H7 (cell line): ENCODE results near the gene PCSK2. TPM values are rescaled to one million over a fixed set of nuclear protein-coding genes. Genes with fewer than 3 reads are reported as not detected.

Source experiments
- DNase-seq: peaks from one replicate; pipeline ENCODE4 v3.0.0; 2012
- H3K27me3 ChIP-seq: 2 replicates; pipeline ENCODE4 v1.6.0; 2011; ENCODE audit warnings: mild to moderate bottlenecking, low read length; ENCODE audit not compliant: control insufficient read depth, insufficient read depth
- H3K36me3 ChIP-seq: replicated peaks from 2 replicates; pipeline ENCODE4 v1.5.1; 2011; ENCODE audit warnings: low read length; ENCODE audit not compliant: control insufficient read depth, insufficient read depth
- H3K4me3 ChIP-seq: 2 replicates; pipeline ENCODE4 v1.5.1; 2011; ENCODE audit warnings: low read depth, mild to moderate bottlenecking, control low read depth, low read length, moderate library complexity; ENCODE audit not compliant: insufficient read depth
- total RNA-seq: library from RNA; depleted of rRNA; stranded (reverse); fragments of >200 nt; shearing (Covaris generic); gene quantifications from 2 replicates; pipeline ENCODE4 v1.2.3, GENCODE V29; 2014

PCSK2 gene
- total RNA-seq, 1 experiment from 2014 or later, result 0.10 TPM

- Histone ChIP-seq H3K27me3 (peaks cover 2% of the 10 kb centered on the region; the same call in 1 of the 2 replicates), H3K4me3 (no peak overlapping the region), H3K36me3 (no peaks in the 10 kb centered on the region)
- no peak for DNase-seq
Measured at GRCh38 chr20:17505636-17506517, 279.0 kb downstream of the PCSK2 start.

GRCh38 chr20:17507032-17507431 is 280.2 kb downstream of the PCSK2 start:
- Histone ChIP-seq H3K4me3 (no peak overlapping the region), H3K27me3 (peaks cover 2% of the 10 kb centered on the region; the same call in 1 of the 2 replicates), H3K36me3 (no peaks in the 10 kb centered on the region)
- no peak for DNase-seq

- no peak for DNase-seq
- peaks cover 2% of the 10 kb centered on the region; the same call in 1 of the 2 replicates for H3K27me3 ChIP-seq
- H3K4me3 ChIP-seq, result no peak overlapping the region
- H3K36me3 ChIP-seq, result no peaks in the 10 kb centered on the region
Measured at GRCh38 chr20:17507531-17507930, 280.7 kb downstream of the PCSK2 start.

- Histone ChIP-seq H3K4me3 (no peak overlapping the region), H3K36me3 (no peaks in the 10 kb centered on the region), H3K27me3 (peaks cover 2% of the 10 kb centered on the region; the same call in 1 of the 2 replicates)
- DNase-seq, result no peak
Measured at GRCh38 chr20:17508756-17509155, 281.9 kb downstream of the PCSK2 start.

- peaks cover 2% of the 10 kb centered on the region; the same call in 1 of the 2 replicates for H3K27me3 ChIP-seq
- no peak for DNase-seq
- H3K4me3 ChIP-seq, result no peak overlapping the region
- H3K36me3 ChIP-seq, result no peaks in the 10 kb centered on the region
Measured at GRCh38 chr20:17510548-17510947, 283.7 kb downstream of the PCSK2 start.

- Histone ChIP-seq H3K4me3 (no peak overlapping the region), H3K27me3 (no peaks in the 10 kb centered on the region)
- no peak for DNase-seq
Measured at GRCh38 chr20:17511401-17511800, 284.6 kb downstream of the PCSK2 start.

GRCh38 chr20:17513939-17514338 is 287.1 kb downstream of the PCSK2 start:
- Histone ChIP-seq H3K27me3 (no peaks in the 10 kb centered on the region), H3K36me3 (no peaks in the 10 kb centered on the region; the same call in 1 of the 2 replicates), H3K4me3 (no peak overlapping the region)
- no peak for DNase-seq

More at GRCh38 chr20:17511401-17511800, 284.6 kb downstream of the PCSK2 start:
- H3K36me3 ChIP-seq, result no peaks in the 10 kb centered on the region; the same call in 1 of the 2 replicates

- no peak for DNase-seq
- H3K27me3 ChIP-seq, result no peaks in the 10 kb centered on the region
- H3K4me3 ChIP-seq, result no peak overlapping the region
- H3K36me3 ChIP-seq, result no peaks in the 10 kb centered on the region; the same call in 1 of the 2 replicates
Measured at GRCh38 chr20:17515053-17515452, 288.2 kb downstream of the PCSK2 start.

GRCh38 chr20:17518339-17519052 is 291.7 kb downstream of the PCSK2 start:
- H3K36me3 ChIP-seq, result no peaks in the 10 kb centered on the region; the same call in 1 of the 2 replicates
- peak; percentile 86 for DNase-seq
- H3K4me3 ChIP-seq, result no peak overlapping the region
- H3K27me3 ChIP-seq, result no peaks in the 10 kb centered on the region

- Histone ChIP-seq H3K36me3 (no peaks in the 10 kb centered on the region; the same call in 1 of the 2 replicates), H3K27me3 (no peaks in the 10 kb centered on the region), H3K4me3 (no peak overlapping the region)
- DNase-seq, result no peak
Measured at GRCh38 chr20:17519606-17520285, 292.9 kb downstream of the PCSK2 start.

- H3K4me3 ChIP-seq, result no peak overlapping the region
- DNase-seq, result no peak
- H3K36me3 ChIP-seq, result no peaks in the 10 kb centered on the region; the same call in 1 of the 2 replicates
- no peaks in the 10 kb centered on the region for H3K27me3 ChIP-seq
Measured at GRCh38 chr20:17520583-17520982, 293.7 kb downstream of the PCSK2 start.

GRCh38 chr20:17522528-17522927 is 295.7 kb downstream of the PCSK2 start:
- DNase-seq, result no peak
- Histone ChIP-seq H3K36me3 (no peaks in the 10 kb centered on the region), H3K27me3 (no peaks in the 10 kb centered on the region), H3K4me3 (no peak overlapping the region)

- no peak for DNase-seq
- Histone ChIP-seq H3K27me3 (no peaks in the 10 kb centered on the region), H3K36me3 (no peaks in the 10 kb centered on the region), H3K4me3 (no peak overlapping the region)
Measured at GRCh38 chr20:17523326-17523725, 296.5 kb downstream of the PCSK2 start.

GRCh38 chr20:17524560-17524959 is 297.7 kb downstream of the PCSK2 start:
- no peaks in the 10 kb centered on the region for H3K36me3 ChIP-seq
- no peak overlapping the region for H3K4me3 ChIP-seq
- no peak for DNase-seq
- no peaks in the 10 kb centered on the region for H3K27me3 ChIP-seq
